Fibroblast of skin of left quadriceps (primary cell): ENCODE results near the gene FUOM.

Source experiments
- DNase-seq, 2 experiments: peaks; one replicate each; pipeline ENCODE4 v3.0.0-alpha.2; 2013; ENCODE audit warnings: low read depth in 2 of 2

FUOM gene

DNA sequence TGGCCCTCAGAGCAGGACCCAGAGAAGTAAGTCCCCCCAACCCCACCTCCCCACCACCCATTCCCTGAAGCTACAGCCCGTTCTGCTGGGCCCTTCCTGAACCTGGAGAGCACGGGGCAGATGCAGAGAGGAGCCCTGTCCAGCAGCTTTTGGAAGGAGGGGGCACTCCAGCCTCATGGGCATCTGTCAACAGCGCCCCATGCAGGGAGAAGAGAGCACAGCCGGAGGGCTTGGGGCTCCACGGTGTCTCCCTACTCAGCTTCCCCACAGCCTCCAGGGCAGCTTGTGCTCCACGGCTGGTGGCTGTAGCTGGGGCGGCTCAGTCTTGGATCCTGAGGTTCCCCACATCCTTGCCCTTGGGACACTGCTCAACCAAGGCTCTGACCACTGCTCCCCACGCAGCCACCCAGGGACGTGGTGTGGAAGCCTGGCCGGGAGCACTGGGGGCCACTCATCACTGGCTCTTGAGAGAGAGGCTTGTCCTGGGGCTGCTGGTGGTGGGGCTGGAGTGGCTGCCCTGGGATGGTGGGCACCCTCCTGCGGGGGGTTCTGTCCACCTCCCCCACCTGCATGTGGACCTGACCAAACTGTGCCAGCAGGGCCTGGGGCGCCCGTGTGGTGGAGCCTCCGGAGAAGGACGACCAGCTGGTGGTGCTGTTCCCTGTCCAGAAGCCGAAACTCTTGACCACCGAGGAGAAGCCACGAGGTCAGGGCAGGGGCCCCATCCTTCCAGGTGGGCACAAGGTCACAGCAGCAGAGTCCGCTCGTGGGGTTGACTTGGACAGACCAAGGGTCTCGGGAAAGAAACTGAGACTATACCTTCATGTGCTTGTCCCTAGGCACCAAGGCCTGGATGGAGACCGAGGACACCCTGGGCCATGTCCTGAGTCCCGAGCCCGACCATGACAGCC is 6.2 kb downstream of the FUOM start:
- no peak for DNase-seq

DNA sequence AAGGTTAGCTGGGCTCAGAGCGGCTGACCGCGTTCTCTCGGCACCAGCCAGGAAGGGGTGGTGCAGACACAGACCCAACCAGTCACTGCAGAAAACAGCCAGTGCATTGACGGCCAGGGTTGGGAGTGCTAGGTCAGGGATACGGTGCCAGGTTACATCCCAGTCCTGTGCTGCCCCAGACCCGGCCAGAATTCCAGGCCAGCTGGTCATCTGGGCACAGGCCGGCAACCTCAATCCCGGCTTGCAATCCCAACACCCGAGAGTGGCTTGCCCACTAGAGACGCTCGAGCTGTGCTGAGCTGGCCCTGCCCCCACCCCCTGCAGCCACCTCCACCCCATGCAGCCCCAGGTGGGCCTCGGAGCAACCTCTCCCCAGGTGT is 6.9 kb downstream of the FUOM start:
- no peak for DNase-seq

- no peak for DNase-seq
Observed at GRCh38 chr10:133350283-133350949, 7.4 kb downstream of the FUOM start.

DNA sequence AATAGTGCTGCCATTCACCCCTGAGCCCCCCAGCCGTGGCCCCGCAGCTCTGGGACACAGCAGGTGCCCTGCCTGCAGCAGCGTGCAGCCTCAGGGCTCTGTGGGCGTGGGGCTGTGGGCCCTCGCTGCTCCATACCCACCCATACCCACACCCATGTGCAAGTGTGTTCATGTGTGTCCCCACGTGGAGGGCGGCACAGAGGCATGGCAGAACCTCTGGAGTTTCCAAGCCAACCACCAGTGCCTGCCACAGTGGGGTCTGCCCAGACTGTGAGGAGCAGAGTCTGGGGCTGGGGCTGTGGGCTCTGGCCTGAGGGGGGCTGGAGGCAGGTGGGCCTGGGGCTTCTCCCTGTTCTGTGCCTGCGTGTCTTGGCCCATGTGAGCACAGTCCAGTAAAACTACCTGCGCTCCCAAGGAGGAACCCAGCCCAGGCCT is 8.2 kb downstream of the FUOM start:
- no peak for DNase-seq

GRCh38 chr10:133349160-133349568 is 8.7 kb downstream of the FUOM start:
- no peak for DNase-seq

- no peak for DNase-seq
Observed at GRCh38 chr10:133347710-133348517, 9.9 kb downstream of the FUOM start.

GRCh38 chr10:133346413-133346812 is 11.4 kb downstream of the FUOM start:
- DNase-seq, result no peak

DNA sequence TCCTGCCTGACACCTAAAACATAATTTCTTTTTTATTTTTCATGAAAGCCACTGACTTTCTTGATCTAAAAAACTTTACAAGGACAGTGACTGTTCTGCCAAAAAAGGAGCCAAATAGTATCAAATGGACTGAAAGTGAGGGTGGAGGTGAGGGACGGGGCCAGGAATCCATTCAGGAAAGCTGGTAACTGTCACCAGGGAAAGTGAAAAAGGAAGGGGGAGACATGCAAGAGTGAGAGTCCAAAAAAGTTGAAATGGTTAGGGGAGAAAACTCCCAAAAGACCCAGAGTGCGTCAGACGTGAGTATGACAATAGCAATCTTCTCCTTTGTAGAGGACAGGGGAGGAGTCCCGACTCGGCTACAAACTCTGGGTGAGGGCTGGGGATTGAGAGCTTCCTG is 13.6 kb downstream of the FUOM start:
- DNase-seq, result no peak

DNA sequence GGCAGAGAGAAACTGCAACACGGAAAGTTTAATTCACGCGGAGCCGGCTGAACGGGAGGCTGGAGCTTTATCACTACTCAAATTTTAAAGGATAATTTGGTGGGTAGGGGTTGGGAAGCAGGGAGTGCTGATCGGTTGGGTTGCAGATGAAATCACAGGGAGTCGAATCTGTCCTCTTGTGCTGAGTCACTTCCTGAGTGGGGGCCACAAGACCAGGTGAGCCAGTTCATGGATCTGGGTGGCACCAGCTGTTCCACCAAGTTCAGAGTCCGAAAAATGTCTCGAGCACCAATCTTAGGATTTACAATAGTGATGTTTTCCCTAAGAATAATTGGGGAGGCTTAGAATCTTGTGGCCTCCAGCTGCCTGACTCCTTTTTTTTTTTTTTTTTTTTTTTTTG is 14.3 kb downstream of the FUOM start:
- DNase-seq, result no peak

DNA sequence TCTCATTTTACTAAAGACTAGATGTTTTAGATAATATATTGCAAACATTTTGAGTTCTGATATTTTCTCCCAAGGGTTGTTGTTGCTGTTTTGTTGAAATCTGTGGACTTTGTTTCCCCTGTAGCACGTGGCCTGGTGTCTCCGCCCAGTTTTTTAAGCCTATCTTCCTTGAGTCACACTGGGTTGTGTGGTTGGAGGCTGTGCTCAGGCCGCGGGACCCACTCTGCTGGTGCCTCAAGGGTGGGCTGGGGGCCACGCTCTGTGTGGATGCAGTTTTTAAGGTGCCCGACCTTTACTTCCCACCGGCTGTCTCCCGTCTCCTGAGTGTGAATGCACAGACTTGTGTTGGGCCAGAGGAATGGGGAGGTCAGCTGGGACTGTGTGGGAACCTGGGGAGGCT is 14.9 kb downstream of the FUOM start:
- no peak for DNase-seq

GRCh38 chr10:133341983-133342382 is 15.8 kb downstream of the FUOM start:
- DNase-seq, result no peak

DNA sequence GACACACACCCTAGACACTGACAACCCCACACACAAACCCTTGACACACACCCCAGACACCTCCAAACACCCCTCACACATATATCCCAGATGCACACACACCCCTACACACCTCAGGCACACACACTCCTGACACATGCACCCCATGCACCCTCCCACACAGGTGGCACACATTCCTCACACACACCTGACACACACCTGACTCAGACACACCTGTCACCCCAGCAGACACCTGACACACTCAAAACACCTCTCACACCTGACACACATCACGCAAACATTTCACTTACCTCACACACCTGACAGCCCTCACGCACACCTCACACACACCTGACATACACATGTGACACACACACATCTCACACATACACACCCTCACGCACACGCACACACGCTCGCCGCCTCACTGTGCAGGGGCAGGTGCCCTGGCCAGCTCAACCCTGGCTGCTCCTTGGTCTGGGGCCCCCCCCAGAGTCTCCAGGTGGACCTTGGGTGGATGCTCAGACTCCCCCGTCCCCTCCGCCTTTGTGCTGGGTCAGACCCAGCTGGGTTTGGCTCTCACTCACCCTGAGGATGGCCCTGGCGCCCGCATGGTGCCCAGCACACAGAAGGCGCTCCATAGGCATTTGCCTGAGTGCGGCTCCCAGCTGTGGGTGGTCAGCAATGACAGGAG is 18.0 kb downstream of the FUOM start:
- no peak for DNase-seq

- DNase-seq, result no peak
Observed at GRCh38 chr10:133338080-133339071, 19.4 kb downstream of the FUOM start.

- DNase-seq, result no peak
Observed at GRCh38 chr10:133337370-133337725, 20.5 kb downstream of the FUOM start.

GRCh38 chr10:133336577-133337369 is 21.0 kb downstream of the FUOM start, which contains the start of gene CALY:
Gene CALY (minus strand): TSS chr10:133336896. CDS start chr10:133328989, 7,907 bp downstream.
- DNase-seq, result no peak

GRCh38 chr10:133336118-133336576 is 21.7 kb downstream of the FUOM start:
- DNase-seq, result no peak

DNA sequence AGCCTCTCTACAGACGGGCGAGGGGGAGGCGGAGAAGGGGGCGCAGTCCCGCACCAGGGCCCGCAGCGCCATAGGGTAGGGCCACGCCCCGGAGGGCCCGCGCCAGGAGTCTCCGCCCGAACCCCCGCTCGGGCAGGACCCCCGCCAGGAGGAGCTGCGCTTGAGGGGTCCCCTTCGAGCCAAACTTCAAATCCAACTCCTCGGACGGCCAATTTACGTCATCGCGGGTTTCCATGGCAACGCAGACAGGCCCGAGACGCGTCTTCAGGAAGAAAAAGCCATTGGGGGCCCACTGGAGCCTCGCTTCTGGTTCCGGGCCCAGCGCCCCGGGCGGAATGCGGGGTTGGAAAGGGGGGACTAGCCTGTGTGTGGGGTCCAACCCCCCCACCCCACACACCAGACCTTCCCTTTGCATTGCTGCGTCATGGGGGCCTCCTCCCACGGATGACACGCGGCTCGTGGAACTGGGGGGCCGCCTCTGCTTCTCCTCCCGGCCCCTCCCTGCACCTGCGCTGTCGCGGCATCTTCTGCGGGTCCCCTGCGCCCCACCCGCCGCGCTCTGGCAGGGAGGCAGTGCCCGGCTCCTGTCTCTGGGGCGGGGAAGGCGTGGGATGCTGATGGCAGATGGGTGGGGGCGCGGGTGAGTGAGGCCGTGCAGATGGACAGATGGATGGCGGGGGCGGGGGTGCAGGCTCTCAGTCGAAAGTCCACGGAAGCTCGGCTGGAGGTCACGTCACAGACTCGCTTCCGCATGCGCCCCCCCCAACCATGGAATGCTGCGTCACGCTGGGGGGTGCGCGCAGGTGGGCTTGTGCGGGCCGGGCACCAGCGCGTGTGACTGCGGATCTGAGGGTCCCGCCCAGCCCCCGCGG is 22.3 kb downstream of the FUOM start:
- DNase-seq, result peak in 1 of 2 experiments; percentile 15

DNA sequence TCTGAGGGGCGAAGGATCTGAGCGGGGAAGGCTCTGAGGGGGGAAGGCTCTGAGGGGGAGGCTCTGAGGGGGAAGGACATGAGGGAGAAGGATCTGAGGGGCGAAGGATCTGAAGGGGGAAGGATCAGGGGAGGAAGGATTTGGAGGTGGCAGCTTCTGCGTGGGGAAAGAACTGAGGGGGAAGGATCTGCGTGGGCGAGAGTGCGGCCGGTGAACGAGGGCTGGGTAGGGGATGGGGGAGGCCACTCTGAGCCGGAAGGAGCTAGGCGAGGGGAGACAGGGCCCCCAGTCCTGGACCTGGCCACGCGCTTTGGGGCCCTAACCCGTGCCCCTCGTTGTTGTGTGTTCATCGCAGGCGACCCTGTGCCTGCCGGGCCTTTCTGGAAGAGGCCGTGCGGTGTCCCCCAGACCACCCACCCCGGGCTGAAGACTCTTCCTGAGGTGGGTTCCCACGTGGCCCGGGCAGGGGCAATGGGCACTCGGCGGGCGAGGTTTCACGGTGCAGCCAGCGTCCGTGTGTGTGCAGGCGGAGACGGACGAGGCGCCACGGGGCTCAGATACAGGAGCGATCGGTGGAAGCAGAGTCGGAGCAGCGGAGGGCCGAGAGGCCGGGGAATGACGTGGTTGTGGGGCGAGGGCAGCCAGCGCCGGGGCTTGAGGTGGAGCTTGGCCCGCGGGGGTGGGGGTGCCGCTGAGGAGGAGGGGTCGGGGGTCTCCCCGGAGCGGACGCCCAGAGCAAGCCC is 23.1 kb downstream of the FUOM start:
- DNase-seq, result no peak
